Right lobe of liver (tissue), 6 donors: ENCODE measurements around the gene MYO16. TPM values are rescaled to one million over a fixed set of nuclear protein-coding genes. Genes with fewer than 3 reads are reported as not detected.

Experiments used
- ATAC-seq, 4 donors: fragments of 200-7000 bp; cut with Tn5 transposase; one replicate each; pipeline ENCODE4 v1.9.1; 2020; ENCODE audit warnings: mild to moderate bottlenecking in 4 of 4, moderate library complexity in 4 of 4
- DNase-seq, 3 donors: peaks; one replicate each; pipeline ENCODE4 v3.0.0-alpha.2; 2020
- H3K27ac ChIP-seq, 3 donors: fragments of 200-600 bp; one replicate each; pipeline ENCODE4 v1.8.0; 2022
- H3K27me3 ChIP-seq, 2 donors: fragments of 200-600 bp; one replicate each; pipeline ENCODE4 v1.8.0; 2022
- H3K36me3 ChIP-seq, 4 donors: fragments of 200-600 bp; sonication (generic) in 1 of 4; one replicate each; pipeline versions ENCODE4 v1.5.1 to v1.8.0; 2017 to 2022; ENCODE audit warnings: control low read depth in 1 of 4
- H3K4me1 ChIP-seq, 4 donors: fragments of 200-600 bp; sonication (generic) in 1 of 4; one replicate each; pipeline versions ENCODE4 v1.5.1 to v1.8.0; 2017 to 2022; ENCODE audit warnings: control low read depth in 1 of 4
- H3K4me3 ChIP-seq, 3 donors: fragments of 200-600 bp; one replicate each; pipeline ENCODE4 v1.8.0; 2022
- H3K9me3 ChIP-seq, 4 donors: fragments of 200-600 bp; sonication (generic) in 1 of 4; one replicate each; pipeline versions ENCODE4 v1.5.1 to v1.8.0; 2017 to 2022; ENCODE audit warnings: control low read depth in 1 of 4
- CTCF ChIP-seq, 4 donors: fragments of 200-600 bp in 3 of 4; fragments of 450-650 bp in 1 of 4; IDR thresholded peaks; one replicate each; pipeline versions ENCODE4 v1.5.1 to v1.8.0; 2016 to 2022; ENCODE audit warnings: antibody characterized with exemption in 4 of 4, mild to moderate bottlenecking in 2 of 4
- POLR2A ChIP-seq: fragments of 450-650 bp; IDR thresholded peaks from one replicate; pipeline ENCODE4 v1.6.1; 2017; ENCODE audit warnings: antibody characterized with exemption, mild to moderate bottlenecking
- WGBS: methylation state at CpG from one replicate; pipeline ENCODE4 v1.1.6; 2018; ENCODE audit warnings: low coverage, low lambda C conversion rate; ENCODE audit not compliant: insufficient coverage; ENCODE audit errors: missing lambda C conversion rate; 5-methylcytosine and 5-hydroxymethylcytosine counted together
- intact Hi-C, 2 donors: fragments of 100-400 bp; cut with DNase I; formaldehyde crosslinking; loops; one replicate each; pipeline versions ENCODE4 v1.11.2 to v1.14.1; 2022
- total RNA-seq, 6 experiments: library from RNA; depleted of rRNA in 2 of 6; stranded (reverse); fragments of >200 nt in 2 of 6; fragmentation: NEBNext Ultra II Directional in 3 of 6; extraction: Animal tissue kit (Norgen Biotek cat#: 25700) in 3 of 6; gene quantifications; one replicate each; pipeline versions ENCODE4 v1.1.0 to v1.2.4, GENCODE V29; 2016 to 2023
- donor health status: DM: no; HTN: yes; CAD: no.
- donor health status: DM: no; HTN: no; CAD: no.
- donor health status: DM: no; HTN: no; CAD: no.
- donor health status: DM: no; HTN: yes; CAD: no.
- donor health status: DM: no; HTN: yes; CAD: no.

MYO16 gene
- total RNA-seq, 6 experiments from 2014 or later = 0.43 to 2.7 (median 0.93) TPM

- Histone ChIP-seq H3K4me1 (no peaks in the 10 kb centered on the region), H3K27ac (no peak overlapping the region), H3K4me3 (no peak overlapping the region), H3K36me3 (no peaks in the 10 kb centered on the region), H3K27me3 (no peaks in the 10 kb centered on the region), H3K9me3 (no peaks in the 10 kb centered on the region)
- DNase-seq (no peak), ATAC-seq (no peak)
- intact Hi-C loops = no loop called here
- 47% methylated on average over 1 of the region's 1 CpG for WGBS
- TF ChIP-seq CTCF (IDR thresholded peaks at IDR 0.05) = no peak
- TF ChIP-seq POLR2A = no peak
These were observed 130.7 kb downstream of the MYO16 start for GRCh38 chr13:108760129-108760528.

GRCh38 chr13:108760541-108760940 is 131.1 kb downstream of the MYO16 start:
- Histone ChIP-seq H3K27me3 (no peaks in the 10 kb centered on the region), H3K9me3 (no peaks in the 10 kb centered on the region), H3K36me3 (no peaks in the 10 kb centered on the region), H3K4me1 (no peaks in the 10 kb centered on the region), H3K27ac (no peak overlapping the region), H3K4me3 (no peak overlapping the region)
- WGBS = 21% methylated on average over 3 of the region's 3 CpGs
- intact Hi-C loops = no loop called here
- TF ChIP-seq CTCF (IDR thresholded peaks at IDR 0.05) (no peak), POLR2A (no peak)
- no peak for DNase-seq
- ATAC-seq = no peak

GRCh38 chr13:108768035-108768434 is 138.6 kb downstream of the MYO16 start:
- no peak for DNase-seq
- no peak overlapping the region for H3K4me3 ChIP-seq
- H3K36me3 ChIP-seq = no peaks in the 10 kb centered on the region
- H3K27ac ChIP-seq = no peak overlapping the region
- no peaks in the 10 kb centered on the region for H3K4me1 ChIP-seq
- no peak for TF ChIP-seq POLR2A
- TF ChIP-seq CTCF (IDR thresholded peaks at IDR 0.05) = no peak
- no peak for ATAC-seq
- H3K9me3 ChIP-seq = no peaks in the 10 kb centered on the region
- no peaks in the 10 kb centered on the region for H3K27me3 ChIP-seq
- WGBS = 42% methylated on average over 5 of the region's 5 CpGs
- intact Hi-C loops = no loop called here

GRCh38 chr13:108769213-108770070 is 140.0 kb downstream of the MYO16 start:
- WGBS = 49% methylated on average over 10 of the region's 10 CpGs
- Histone ChIP-seq H3K36me3 (no peaks in the 10 kb centered on the region), H3K9me3 (no peaks in the 10 kb centered on the region), H3K27me3 (no peaks in the 10 kb centered on the region), H3K4me3 (no peak overlapping the region), H3K4me1 (no peaks in the 10 kb centered on the region), H3K27ac (no peak overlapping the region)
- ATAC-seq (no peak), DNase-seq (no peak)
- intact Hi-C loops = no loop called here
- TF ChIP-seq CTCF (IDR thresholded peaks at IDR 0.05) (no peak), POLR2A (no peak)
